ENCODE data around the gene TM7SF2. TPM values are rescaled to one million over a fixed set of nuclear protein-coding genes. Genes with fewer than 3 reads are reported as not detected.

Gene TM7SF2
- total and polyA plus RNA-seq, 2 of the 13 experiments (the other 11 are each of a cell fraction or from before 2014, with no cell fraction given): 56.0 to 66.9 TPM

GRCh38 chr11:65112546-65113360, 1.1 kb downstream of the TM7SF2 start (continued):
- TF ChIP-seq ZNF660 (CRISPR knock-in tag; IDR thresholded peaks at IDR 0.05; ENCODE audit: borderline replicate concordance, low read depth): no peak
- no peak for TF ChIP-seq CBX5 (CRISPR knock-in tag; IDR thresholded peaks at IDR 0.05; ENCODE audit: borderline replicate concordance)
- TF ChIP-seq JUN (CRISPR knock-in tag; IDR thresholded peaks at IDR 0.05): no peak
- peak; percentile 79 for TF ChIP-seq ADNP (CRISPR knock-in tag; IDR thresholded peaks at IDR 0.05)
- TF ChIP-seq ZNF414 (CRISPR knock-in tag; IDR thresholded peaks at IDR 0.05): no peak; the same call in 1 of the 2 replicates
- no peak for TF ChIP-seq FLYWCH1 (CRISPR knock-in tag; IDR thresholded peaks at IDR 0.05)
- no peak for TF ChIP-seq FOXJ3 (CRISPR knock-in tag; IDR thresholded peaks at IDR 0.05; ENCODE audit: borderline replicate concordance)
- TF ChIP-seq ARNTL (CRISPR knock-in tag; IDR thresholded peaks at IDR 0.05): 0 out of 2 replicates have a peak, but pooled peaks have one; percentile 3
- TF ChIP-seq ZNF589 (CRISPR knock-in tag; conservative IDR thresholded peaks at IDR 0.05): peak; percentile 38; the same call in 1 of the 2 replicates
- TF ChIP-seq ARID5B (CRISPR knock-in tag; IDR thresholded peaks at IDR 0.05): peak; percentile 56
- no peak for TF ChIP-seq ATF6 (CRISPR knock-in tag; conservative IDR thresholded peaks at IDR 0.05)
- no peak for TF ChIP-seq DNMT1 (CRISPR knock-in tag; IDR thresholded peaks at IDR 0.05)
- TF ChIP-seq ZNF282 (IDR thresholded peaks at IDR 0.05; ENCODE audit: partially characterized antibody): no peak
- TF ChIP-seq ZNF891 (CRISPR knock-in tag; IDR thresholded peaks at IDR 0.05): no peak; the same call in 1 of the 2 replicates
- TF ChIP-seq TEAD3 (CRISPR knock-in tag; optimal IDR thresholded peaks at IDR 0.05; ENCODE audit: borderline replicate concordance): no peak
- 0 out of 2 replicates have a peak, but pooled peaks have one; percentile 36 for TF ChIP-seq PPARG (CRISPR knock-in tag; conservative IDR thresholded peaks at IDR 0.05)
- TF ChIP-seq ELK4 (CRISPR knock-in tag; IDR thresholded peaks at IDR 0.05; ENCODE audit: borderline replicate concordance): no peak
- no peak for TF ChIP-seq ZNF720 (CRISPR knock-in tag; IDR thresholded peaks at IDR 0.05)
- peak; percentile 58; the same call in 1 of the 2 replicates for TF ChIP-seq ZNF333 (CRISPR knock-in tag; IDR thresholded peaks at IDR 0.05; ENCODE audit: borderline replicate concordance)
- TF ChIP-seq ZFP91 (CRISPR knock-in tag; IDR thresholded peaks at IDR 0.05; ENCODE audit: borderline replicate concordance): peak; percentile 74; the same call in 1 of the 2 replicates

Measured in HepG2 (cell line).